Measurements from ENCODE around the gene HOXA4.

Gene HOXA4

DNA sequence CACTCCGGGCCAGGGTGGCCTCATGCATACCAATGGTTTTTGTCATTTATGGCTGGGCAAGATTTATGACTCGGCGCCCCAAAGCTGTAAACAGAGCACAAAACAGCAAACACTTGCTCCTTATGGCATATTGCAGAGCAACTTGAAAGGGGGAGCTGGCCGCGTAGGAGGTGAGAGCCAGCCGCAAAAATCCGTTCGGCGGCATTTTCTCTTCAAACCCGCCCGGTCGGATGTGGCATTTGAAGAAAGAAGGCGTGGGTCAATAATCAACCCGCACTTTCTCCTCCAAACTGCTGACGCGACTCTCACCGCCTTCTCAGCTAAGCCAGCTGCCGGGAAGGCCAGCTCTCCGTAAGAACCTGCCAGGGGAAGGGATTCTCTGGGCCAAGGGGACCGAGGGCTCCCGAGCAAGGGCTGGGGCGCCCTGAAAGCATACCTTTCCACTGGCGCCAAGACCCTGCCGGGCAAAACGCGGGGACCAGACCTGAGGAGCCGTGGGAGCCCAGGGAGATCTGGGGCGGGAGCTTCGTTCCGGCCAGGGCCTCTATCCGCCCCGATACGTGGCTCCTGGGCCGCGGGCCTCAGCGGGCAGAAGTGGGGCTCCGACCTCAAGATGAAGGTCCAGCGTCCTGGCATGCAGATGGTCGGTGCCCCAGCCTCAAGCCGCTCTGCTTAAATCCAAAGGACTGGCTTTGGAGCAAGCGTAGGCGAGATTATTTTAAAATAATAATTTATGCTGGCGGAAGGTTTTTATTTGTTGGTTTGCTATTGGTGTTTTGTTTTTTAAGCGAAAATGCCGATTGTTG is 15.1 kb downstream of the HOXA4 start:
- no peak for DNase-seq

DNA sequence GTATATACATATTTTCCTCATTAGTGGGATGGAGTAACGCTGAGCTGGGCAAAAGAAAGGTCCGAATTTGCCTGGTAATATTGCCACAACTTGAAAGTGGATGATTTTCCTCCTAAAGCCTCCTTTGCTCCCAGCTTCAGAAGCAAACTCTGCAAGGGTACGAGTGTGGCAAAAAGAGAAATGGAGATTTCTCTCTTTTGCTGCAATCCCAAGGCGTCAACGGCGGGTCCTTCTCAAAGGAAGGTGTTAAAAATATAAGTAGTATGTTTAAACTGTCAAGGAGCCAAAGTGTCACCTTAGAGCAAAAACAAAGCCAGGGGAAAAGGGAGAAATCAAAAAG is 15.7 kb downstream of the HOXA4 start:
- DNase-seq = no peak

DNA sequence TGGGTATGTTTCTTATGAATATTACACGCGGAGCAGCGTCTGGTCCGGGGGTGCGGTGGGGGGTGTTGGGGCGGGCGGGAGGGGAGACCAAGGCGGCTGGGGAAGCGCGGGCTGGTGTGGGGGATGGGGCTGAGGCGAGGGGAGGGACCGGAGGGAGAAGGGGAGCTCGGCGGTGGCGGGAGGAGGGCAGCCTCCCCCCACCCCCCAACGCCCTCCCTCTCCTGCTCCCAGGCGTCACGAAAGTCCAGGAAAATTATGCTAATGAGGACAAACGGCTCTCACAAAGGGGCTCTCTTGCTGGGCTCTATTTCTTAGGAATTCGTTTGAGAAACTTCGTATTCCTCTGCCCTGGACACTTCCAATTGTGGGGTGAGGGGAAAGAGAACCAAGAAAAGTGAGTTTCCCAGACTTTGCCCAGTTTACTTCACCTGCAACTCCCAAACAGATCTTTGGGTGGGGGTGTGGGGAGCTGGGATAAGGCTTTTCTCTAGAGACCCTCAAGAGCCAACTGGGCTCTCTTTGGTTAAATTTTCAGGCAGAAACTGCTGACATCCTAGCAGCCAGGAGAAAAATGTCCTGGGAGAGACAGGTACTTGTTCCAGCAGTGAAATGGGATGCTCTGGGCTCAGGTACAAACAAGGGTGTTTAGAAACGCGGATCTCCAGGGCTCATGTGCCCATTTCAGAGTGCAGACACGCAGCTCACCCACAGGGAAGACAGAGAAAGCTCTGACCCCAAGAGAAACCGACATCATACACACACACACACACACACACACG is 16.4 kb downstream of the HOXA4 start:
- no peak for DNase-seq

GRCh38 chr7:27112955-27113949 is 17.3 kb downstream of the HOXA4 start:
- DNase-seq = no peak

DNA sequence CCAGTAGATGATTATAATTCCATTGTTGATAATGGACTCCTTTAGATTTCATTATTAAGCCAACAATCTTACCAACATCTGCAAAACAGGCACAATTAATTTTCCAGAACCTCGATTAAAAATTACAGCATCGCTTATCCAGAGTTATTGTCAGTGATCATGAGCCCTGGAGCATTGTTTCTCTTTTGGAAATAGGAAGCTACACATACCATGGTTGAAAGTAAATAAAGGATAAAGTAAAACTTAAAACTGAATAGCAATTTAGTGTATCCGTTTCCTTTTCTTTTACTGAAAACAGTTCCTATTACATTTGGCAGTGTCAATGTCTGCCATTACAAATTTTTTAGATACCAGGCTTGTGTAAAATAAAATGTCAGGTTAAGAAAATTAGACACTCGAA is 18.2 kb downstream of the HOXA4 start:
- no peak for DNase-seq

DNA sequence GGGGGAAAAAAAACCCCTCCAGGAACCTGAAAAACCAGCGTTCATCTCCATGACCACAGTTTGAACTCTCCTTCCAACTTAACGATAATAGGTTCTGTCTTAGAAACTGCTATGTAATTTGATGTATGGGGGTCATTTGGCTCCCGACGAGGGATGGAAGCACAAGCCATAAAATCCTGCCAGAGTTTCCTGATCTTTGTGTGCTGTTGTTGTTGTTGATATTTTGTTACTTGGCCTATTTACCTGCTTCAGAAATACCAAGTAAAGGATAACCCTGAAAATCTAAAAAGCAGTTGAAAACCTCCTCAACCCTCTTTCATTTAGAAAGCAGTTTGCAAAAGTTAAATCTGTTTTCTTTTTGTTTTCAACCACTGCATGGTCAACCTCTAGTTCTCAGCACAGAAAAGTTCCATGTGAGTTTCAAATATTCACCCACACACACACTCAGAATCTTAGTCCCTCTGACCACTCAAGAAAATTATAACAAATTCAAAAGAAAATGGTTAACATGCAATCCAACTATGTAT is 18.7 kb downstream of the HOXA4 start:
- no peak for DNase-seq

GRCh38 chr7:27111042-27111750 is 19.4 kb downstream of the HOXA4 start:
- DNase-seq = no peak

- no peak for DNase-seq
Observed at GRCh38 chr7:27110186-27111031, 20.1 kb downstream of the HOXA4 start.

GRCh38 chr7:27109466-27110185 is 20.9 kb downstream of the HOXA4 start:
- no peak for DNase-seq

DNA sequence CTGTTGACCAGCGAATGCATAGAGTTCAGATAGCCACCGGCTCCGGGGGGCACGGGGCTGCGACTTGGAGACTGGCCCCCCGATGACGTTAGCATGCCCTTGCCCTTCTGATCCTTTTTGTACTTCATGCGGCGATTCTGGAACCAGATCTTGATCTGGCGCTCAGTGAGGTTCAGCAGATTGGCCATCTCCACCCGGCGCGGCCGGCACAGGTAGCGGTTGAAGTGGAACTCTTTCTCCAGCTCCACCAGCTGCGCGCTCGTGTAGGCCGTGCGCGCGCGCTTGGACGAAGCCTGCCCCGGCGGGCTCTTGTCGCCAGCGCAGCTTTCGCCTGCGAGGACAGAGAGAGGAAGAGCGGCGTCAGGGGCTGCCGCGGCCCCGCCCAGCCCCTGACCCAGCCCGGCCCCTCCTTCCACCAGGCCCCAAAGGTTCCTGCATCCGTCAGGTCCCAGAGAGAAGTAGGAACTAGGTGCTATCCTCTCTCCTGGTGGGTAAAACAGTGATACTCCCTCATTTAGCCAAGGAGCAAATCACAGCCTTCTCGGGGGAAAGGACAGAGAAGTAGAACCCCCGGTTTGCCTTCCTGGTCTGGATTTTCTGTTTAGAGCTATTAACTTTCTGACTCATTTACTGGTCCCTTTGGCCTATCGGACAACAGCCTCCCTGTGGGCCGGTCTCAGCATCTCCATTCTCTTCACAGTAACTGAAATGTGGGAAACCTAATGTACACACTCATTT is 22.0 kb downstream of the HOXA4 start:
- DNase-seq = no peak

- no peak for DNase-seq
Observed at GRCh38 chr7:27107391-27108381, 22.9 kb downstream of the HOXA4 start.

- DNase-seq = no peak
Observed at GRCh38 chr7:27106901-27107240, 23.7 kb downstream of the HOXA4 start.

- DNase-seq = no peak
Observed at GRCh38 chr7:27106181-27106900, 24.2 kb downstream of the HOXA4 start.

- no peak for DNase-seq
Observed at GRCh38 chr7:27105301-27106031, 25.1 kb downstream of the HOXA4 start.

GRCh38 chr7:27104341-27105058 is 26.1 kb downstream of the HOXA4 start:
- DNase-seq = no peak

DNA sequence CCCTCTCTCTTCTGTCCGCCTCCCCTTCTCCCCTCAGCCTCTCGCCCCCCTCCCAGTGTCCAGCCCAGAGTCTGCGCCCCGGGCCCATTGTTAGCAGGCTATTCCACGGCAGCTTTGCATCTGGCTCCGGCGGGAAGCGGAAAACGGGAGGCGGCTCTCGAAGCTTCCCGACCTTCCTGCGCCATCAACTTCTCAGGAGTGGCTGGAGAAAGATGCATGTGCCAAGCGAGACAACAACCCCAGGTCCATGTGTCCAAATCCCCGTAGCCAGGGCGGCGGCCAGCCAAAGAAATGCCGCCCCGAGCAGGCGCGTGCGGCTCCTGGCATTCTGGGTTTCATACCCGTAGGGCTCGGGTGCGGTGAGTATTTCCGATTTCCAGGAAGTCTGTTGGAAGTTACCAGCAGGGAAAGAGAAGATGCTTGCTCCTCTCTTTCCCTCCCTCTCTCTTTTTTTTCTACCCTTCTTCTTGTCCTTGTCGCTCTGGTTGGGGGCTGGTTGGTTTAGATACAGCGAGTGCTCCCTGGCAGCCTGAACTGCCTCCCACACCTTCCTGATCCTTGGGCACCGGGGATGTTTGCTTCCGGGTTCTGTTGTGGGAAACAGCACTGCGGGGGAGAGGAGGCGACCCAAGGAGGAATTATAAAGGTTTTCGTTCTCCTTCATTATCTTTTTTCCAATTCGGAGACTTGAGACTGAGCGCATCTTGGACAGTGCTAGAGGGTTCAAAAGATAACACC is 26.9 kb downstream of the HOXA4 start:
- no peak for DNase-seq

All from activated CD4-positive, alpha-beta T cell treated with anti-CD3 and anti-CD28 coated beads, Interleukin-2, amount 50 U/mL, for 4 hours (primary cell).